HG03378 (cell line): ENCODE results near the gene MXD4.

Experiments
- ATAC-seq: cut with Tn5 transposase; IDR thresholded peaks from one replicate; pipeline ENCODE4 v1.9.1; 2021; ENCODE audit warnings: mild to moderate bottlenecking, moderate library complexity; ENCODE audit not compliant: unreplicated experiment

The MXD4 gene

GRCh38 chr4:2292646-2293108 is 30.8 kb upstream of the MXD4 start:
- ATAC-seq = no peak

DNA sequence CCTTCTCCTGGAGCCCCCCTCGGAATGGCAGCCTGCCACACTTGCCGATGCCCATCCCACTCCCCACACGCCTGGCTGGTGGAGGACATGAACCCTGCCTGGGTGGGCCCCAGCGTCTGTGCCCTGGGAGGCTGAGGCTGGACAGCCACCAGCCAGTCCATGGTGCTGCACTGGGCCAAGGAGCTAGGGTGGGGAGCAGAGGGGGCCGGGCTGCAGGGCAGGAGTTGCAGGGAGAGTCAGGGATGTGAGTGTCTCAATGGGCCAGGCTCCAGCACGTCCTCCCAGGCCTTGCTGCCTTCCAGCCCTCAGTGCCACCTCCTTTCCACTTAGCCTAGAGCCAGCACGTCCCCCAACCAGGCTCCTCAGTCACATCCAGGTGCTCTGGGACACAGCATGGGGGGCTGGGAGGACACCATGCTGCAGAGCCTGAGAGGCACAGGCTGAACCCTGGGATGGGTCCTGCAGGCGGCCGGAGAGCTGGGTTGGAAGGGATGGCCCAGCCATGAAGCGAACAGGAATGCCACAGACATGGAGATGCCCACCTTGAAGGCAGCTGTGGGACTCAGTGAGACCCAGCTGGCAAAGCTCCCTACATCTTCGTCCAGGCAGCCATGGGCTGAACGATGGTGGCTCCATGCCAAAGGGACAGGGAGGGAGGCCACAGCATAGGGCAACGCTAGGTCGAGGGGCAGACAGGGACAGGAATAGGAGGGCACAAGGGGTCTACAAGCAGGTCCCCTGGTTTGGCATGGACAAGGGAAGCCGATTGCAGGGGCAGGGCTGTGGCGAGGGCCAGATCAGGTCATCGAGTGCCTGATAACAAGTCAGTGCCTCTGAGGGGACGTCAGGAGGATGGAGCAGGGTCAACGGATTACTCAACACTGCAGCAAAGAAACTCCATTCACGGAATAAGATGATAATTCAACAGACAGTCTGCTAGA is 30.1 kb upstream of the MXD4 start:
- no peak for ATAC-seq

DNA sequence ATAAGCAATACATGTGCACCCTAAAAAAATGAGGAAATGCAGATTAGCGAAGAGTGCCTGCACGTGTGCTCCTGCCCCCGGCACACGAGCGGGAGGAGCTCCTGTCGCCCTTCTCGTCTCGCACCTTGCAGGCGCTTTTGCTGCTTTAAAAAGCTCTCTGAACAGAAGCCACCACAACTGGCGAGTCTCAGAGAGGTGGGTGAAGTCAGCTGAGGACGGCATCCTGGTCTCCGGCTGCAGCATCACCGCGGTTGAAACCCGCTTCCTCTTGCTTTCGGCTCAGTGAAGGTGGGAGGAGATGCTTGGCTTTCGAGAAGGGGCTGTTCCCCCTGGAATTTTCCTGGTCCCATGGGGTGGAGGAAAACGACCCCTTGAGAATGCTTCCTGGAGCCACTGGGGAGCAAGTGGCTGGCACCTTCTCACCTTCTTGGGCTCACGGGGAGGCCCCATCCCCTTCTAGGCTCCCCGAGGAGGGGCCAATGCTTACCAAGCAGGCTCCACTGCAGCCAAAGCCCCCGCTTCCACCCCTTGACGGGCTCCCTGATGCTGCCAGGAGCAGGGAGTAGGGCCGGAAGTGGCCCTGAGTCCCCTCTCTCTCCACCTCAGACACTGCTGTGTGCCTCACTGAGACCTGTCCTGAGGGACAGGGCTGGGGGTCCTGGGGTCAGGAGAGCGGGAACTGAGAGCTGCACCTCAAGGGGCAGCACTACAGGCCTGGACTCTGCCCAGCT is 29.2 kb upstream of the MXD4 start:
- no peak for ATAC-seq

GRCh38 chr4:2290488-2290887 is 28.6 kb upstream of the MXD4 start:
- ATAC-seq = no peak

DNA sequence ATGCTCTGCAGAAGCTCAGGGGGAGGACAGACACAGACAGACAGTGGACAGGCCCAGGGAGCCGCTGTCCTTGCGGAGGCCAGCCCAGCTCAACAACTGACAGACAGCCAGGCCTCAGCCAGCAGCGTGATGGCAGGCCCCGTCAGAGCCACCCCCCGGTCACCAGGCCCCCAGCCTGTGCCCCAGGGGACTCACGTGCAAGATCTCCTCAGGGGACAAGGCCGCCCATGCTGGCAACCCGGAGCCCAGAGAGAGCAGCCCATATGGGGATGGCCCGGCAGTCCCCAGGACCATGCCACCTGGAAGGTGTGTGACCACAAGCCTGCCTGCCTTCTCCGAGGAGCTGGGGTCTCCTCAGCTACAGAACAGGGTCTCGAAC is 28.0 kb upstream of the MXD4 start:
- no peak for ATAC-seq

GRCh38 chr4:2289311-2289954 is 27.5 kb upstream of the MXD4 start:
- ATAC-seq = no peak

GRCh38 chr4:2288051-2288541 is 26.2 kb upstream of the MXD4 start:
- ATAC-seq = no peak

DNA sequence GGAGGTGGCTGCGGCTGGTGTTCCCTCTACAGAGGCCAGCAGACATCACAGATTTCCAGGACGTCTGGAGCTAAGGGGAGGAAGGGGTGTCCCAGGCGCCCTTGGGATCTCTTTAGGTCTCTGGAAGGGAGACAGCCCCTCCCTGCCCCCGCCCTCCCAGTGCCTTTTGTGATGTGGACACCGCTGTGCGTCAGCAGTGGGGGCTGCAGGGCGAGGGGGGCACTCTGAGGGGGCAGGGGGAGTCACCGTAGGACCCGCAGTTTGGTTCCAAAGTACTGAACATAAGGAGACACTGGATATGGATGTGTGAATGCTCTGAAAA is 25.6 kb upstream of the MXD4 start:
- ATAC-seq = no peak

DNA sequence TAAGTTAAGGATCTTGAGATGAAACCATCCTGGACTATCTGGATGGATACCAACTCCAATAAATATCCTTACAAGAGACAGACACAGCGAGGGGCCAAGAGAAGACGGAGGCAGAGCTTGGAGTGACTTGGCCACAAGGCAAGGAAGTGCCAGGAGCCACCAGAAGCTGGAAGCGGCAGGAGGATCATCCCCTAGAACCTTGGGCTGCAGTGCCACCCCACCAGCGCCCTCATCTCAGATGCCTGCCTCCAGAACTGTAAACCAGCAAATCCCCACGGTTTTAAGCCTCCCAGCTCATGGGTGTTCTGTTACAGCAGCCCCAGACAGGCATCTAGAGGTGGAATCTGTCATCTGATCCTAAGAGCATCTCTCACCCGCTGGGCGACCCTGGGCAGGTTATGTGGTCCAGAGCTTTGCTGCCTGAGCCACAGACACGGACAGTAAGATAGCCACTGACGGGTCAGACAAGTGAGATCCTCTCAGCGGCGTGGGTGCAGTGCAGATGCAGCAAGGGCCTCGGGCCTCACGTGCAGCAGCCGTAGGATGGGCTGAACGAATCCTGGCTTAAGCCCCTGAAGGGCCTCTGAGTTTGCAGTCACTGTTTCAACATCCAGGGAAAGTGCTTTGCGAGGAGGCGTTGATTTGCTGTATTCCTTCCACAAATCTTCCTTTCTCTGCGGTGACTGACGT is 25.1 kb upstream of the MXD4 start:
- ATAC-seq = no peak

GRCh38 chr4:2285613-2286381 is 23.9 kb upstream of the MXD4 start:
- no peak for ATAC-seq

GRCh38 chr4:2284934-2285612 is 23.2 kb upstream of the MXD4 start:
- ATAC-seq = no peak

GRCh38 chr4:2284161-2284933 is 22.4 kb upstream of the MXD4 start:
- no peak for ATAC-seq

DNA sequence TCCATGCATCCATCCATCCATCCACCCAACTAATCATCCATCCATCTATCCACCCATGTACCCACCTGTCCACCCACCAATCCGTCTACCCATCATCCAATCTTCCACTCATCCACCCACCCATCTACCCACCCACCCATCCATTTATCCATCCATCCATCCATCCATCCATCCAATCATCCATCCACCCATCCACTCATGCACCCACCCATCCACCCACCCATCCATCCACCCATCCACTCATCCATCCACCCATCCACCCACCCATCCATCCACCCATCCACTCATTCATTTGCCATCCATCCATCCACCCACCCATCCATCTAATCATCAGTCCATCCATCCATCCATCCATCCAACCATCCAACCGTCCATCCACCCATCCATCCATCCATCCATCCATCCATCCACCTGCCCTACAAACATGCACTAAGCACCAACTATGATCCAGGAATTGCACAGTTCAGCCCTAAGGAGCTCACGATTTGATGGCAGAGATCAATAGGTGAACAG is 21.3 kb upstream of the MXD4 start:
- no peak for ATAC-seq

GRCh38 chr4:2281575-2282343 is 19.9 kb upstream of the MXD4 start:
- ATAC-seq = peak; percentile 69

- ATAC-seq = no peak
These were observed 18.8 kb upstream of the MXD4 start for GRCh38 chr4:2280531-2281300.

- ATAC-seq = no peak
These were observed 16.0 kb upstream of the MXD4 start for GRCh38 chr4:2277956-2278355.
